ENCODE measurements around the gene PAX5. TPM values are rescaled to one million over a fixed set of nuclear protein-coding genes. Genes with fewer than 3 reads are reported as not detected.

Gene PAX5
- total and polyA plus RNA-seq, 2 of the 13 experiments (the other 11 are each of a cell fraction or from before 2014, with no cell fraction given): not detected

GRCh38 chr9:36853233-36853632 lies 180.8 kb downstream of the PAX5 start:
- DNase-seq (ENCODE audit: low spot score) (no peak), FAIRE-seq (no peak), ATAC-seq (no peak)
- H4K20me1 ChIP-seq (ENCODE audit: insufficient read depth, low read length): no peaks in the 10 kb centered on the region
- no peak overlapping the region for H3K4me2 ChIP-seq (ENCODE audit: low read depth, low read length)
- H2AFZ ChIP-seq (ENCODE audit: low read length): no peak overlapping the region
- H3K27ac ChIP-seq (ENCODE audit: extremely low read length, insufficient read depth, low read length): no peak overlapping the region
- WGBS (ENCODE audit: low lambda C conversion rate): 38% methylated on average over 1 of the region's 1 CpG
- H3K4me3 ChIP-seq (replicated peaks in 1 of 3; ENCODE audit: insufficient read depth in 1 of 3, low read depth in 2 of 3, low read length in 3 of 3): no peak overlapping the region
- TF ChIP-seq TBP (CRISPR knock-in tag; IDR thresholded peaks at IDR 0.05): no peak
- TF ChIP-seq NONO (IDR thresholded peaks at IDR 0.05): no peak
- TF ChIP-seq NONO (CRISPR knock-in tag; conservative IDR thresholded peaks at IDR 0.05): no peak
- no peak for TF ChIP-seq PHF21A (CRISPR knock-in tag; IDR thresholded peaks at IDR 0.05)
- TF ChIP-seq RNF219 (CRISPR knock-in tag; IDR thresholded peaks at IDR 0.05): no peak
- no peak for TF ChIP-seq MEIS2 (CRISPR knock-in tag; IDR thresholded peaks at IDR 0.05)
- H3K27me3 ChIP-seq (ENCODE audit: control insufficient read depth in 1 of 2, insufficient read depth in 2 of 2, low read length in 2 of 2): peaks cover 6 to 30% of the 10 kb centered on the region in 2 experiments; a peak in 4 of 5 replicates
- H3K9ac ChIP-seq (ENCODE audit: insufficient read depth, low read depth, low read length): no peak overlapping the region
- ChIA-PET POLR2A (no interaction called here), CTCF (ENCODE audit: low intra/inter-chr PET ratio, low total read pairs) (no interaction called here)
- no peaks in the 10 kb centered on the region for H3K79me2 ChIP-seq (ENCODE audit: insufficient read depth, low read length)
- no TSS peak for BruUV-seq (replicated peaks)
- intact Hi-C loops (cut with micrococcal nuclease; ENCODE audit: unreplicated experiment): no loop called here
- H3K9me3 ChIP-seq (ENCODE audit: low read length): no peaks in the 10 kb centered on the region
- in situ Hi-C loops (cut with HindIII; ENCODE audit: extremely low pct_ligation_motif_present, low pct_unique_long_range_greater_than_20kb): no loop called here
- peaks cover 23% of the 10 kb centered on the region for H3K4me1 ChIP-seq (ENCODE audit: insufficient read depth, low read length)
- H3K36me3 ChIP-seq (replicated peaks in 1 of 2; ENCODE audit: control insufficient read depth in 1 of 2, insufficient read depth in 2 of 2, low read length in 2 of 2): no peaks in the 10 kb centered on the region

- in situ Hi-C loops (cut with HindIII; ENCODE audit: extremely low pct_ligation_motif_present, low pct_unique_long_range_greater_than_20kb): no loop called here
- DNase-seq (ENCODE audit: low spot score): no peak
- Histone ChIP-seq H4K20me1 (ENCODE audit: insufficient read depth, low read length) (no peaks in the 10 kb centered on the region), H2AFZ (ENCODE audit: low read length) (no peak overlapping the region), H3K4me2 (ENCODE audit: low read depth, low read length) (no peak overlapping the region), H3K4me1 (ENCODE audit: insufficient read depth, low read length) (no peaks in the 10 kb centered on the region), H3K79me2 (ENCODE audit: insufficient read depth, low read length) (no peaks in the 10 kb centered on the region), H3K9ac (ENCODE audit: insufficient read depth, low read depth, low read length) (no peak overlapping the region), H3K27ac (ENCODE audit: extremely low read length, insufficient read depth, low read length) (no peak overlapping the region), H3K9me3 (ENCODE audit: low read length) (no peaks in the 10 kb centered on the region), H3K36me3 (replicated peaks in 1 of 2; ENCODE audit: control insufficient read depth in 1 of 2, insufficient read depth in 2 of 2, low read length in 2 of 2) (no peaks in the 10 kb centered on the region), H3K4me3 (replicated peaks in 1 of 3; ENCODE audit: insufficient read depth in 1 of 3, low read depth in 2 of 3, low read length in 3 of 3) (no peak overlapping the region), H3K27me3 (ENCODE audit: control insufficient read depth in 1 of 2, insufficient read depth in 2 of 2, low read length in 2 of 2) (peaks cover 6 to 21% of the 10 kb centered on the region in 2 experiments; a peak in 3 of 5 replicates)
- intact Hi-C loops (cut with micrococcal nuclease; ENCODE audit: unreplicated experiment): no loop called here
- POLR2A ChIA-PET: no interaction called here
- BruUV-seq (replicated peaks): no TSS peak
- CTCF ChIA-PET (ENCODE audit: low intra/inter-chr PET ratio, low total read pairs): no interaction called here
- no peak for ATAC-seq
- FAIRE-seq: no peak
- WGBS (ENCODE audit: low lambda C conversion rate): 83% methylated on average over 1 of the region's 9 CpGs
- TF ChIP-seq SSRP1 (CRISPR knock-in tag; IDR thresholded peaks at IDR 0.05) (no peak), SRSF1 (optimal IDR thresholded peaks at IDR 0.05; ENCODE audit: low read depth, low read length) (no peak), PRPF4 (IDR thresholded peaks at IDR 0.05; ENCODE audit: low read depth, low read length, poor library complexity, severe bottlenecking) (no peak), CC2D1A (CRISPR knock-in tag; IDR thresholded peaks at IDR 0.05) (no peak), CAMTA2 (CRISPR knock-in tag; IDR thresholded peaks at IDR 0.05; ENCODE audit: borderline replicate concordance) (no peak), GTF2F1 (IDR thresholded peaks at IDR 0.05; ENCODE audit: low read length) (no peak), EED (CRISPR knock-in tag; IDR thresholded peaks at IDR 0.05) (no peak), FOXP1 (IDR thresholded peaks at IDR 0.05) (no peak), FOXP1 (CRISPR knock-in tag; IDR thresholded peaks at IDR 0.05) (no peak), ATAD3A (CRISPR knock-in tag; IDR thresholded peaks at IDR 0.05) (no peak), THRA (CRISPR knock-in tag; IDR thresholded peaks at IDR 0.05; ENCODE audit: borderline replicate concordance) (no peak), MTA3 (CRISPR knock-in tag; IDR thresholded peaks at IDR 0.05) (no peak)
Measured at GRCh38 chr9:36849943-36850342, 184.1 kb downstream of the PAX5 start.

All from HepG2 (cell line).